ENCODE results near the gene CADM2. TPM values are rescaled to one million over a fixed set of nuclear protein-coding genes. Genes with fewer than 3 reads are reported as not detected.

Gene CADM2
- total RNA-seq, 1 experiment from 2014 or later, result not detected

- H3K4me1 ChIP-seq (ENCODE audit: low read length), result no peaks in the 10 kb centered on the region
- H3K79me2 ChIP-seq (ENCODE audit: low read length), result no peaks in the 10 kb centered on the region
- no peak overlapping the region for H3K4me3 ChIP-seq (ENCODE audit: low read length)
- no peak overlapping the region for H2AFZ ChIP-seq (ENCODE audit: low read length)
- H3K36me3 ChIP-seq (ENCODE audit: insufficient read depth, low read length), result no peaks in the 10 kb centered on the region
- no peak overlapping the region for H3K4me2 ChIP-seq (ENCODE audit: low read depth, low read length, poor library complexity, severe bottlenecking)
- H3K27me3 ChIP-seq (ENCODE audit: low read length), result no peaks in the 10 kb centered on the region
- H3K9me2 ChIP-seq (replicated peaks; ENCODE audit: insufficient read depth, low read length), result no peaks in the 10 kb centered on the region
- H4K20me1 ChIP-seq (ENCODE audit: insufficient read depth, low read depth, low read length), result no peaks in the 10 kb centered on the region
- no peak for DNase-seq
- no peak overlapping the region for H3K9ac ChIP-seq (ENCODE audit: low read length)
- no peak overlapping the region for H3K27ac ChIP-seq (ENCODE audit: low read length)
- H3K9me3 ChIP-seq (ENCODE audit: low read length), result no peaks in the 10 kb centered on the region; the same call in none of the 2 replicates
Measured at GRCh38 chr3:85508659-85509058, 549.9 kb downstream of the CADM2 start.

- Histone ChIP-seq H3K4me1 (ENCODE audit: low read length) (no peaks in the 10 kb centered on the region), H3K4me3 (ENCODE audit: low read length) (no peak overlapping the region), H3K4me2 (ENCODE audit: low read depth, low read length, poor library complexity, severe bottlenecking) (no peak overlapping the region), H3K27ac (ENCODE audit: low read length) (no peak overlapping the region), H2AFZ (ENCODE audit: low read length) (no peak overlapping the region), H3K27me3 (ENCODE audit: low read length) (no peaks in the 10 kb centered on the region), H3K79me2 (ENCODE audit: low read length) (no peaks in the 10 kb centered on the region), H3K9me2 (replicated peaks; ENCODE audit: insufficient read depth, low read length) (no peaks in the 10 kb centered on the region; the same call in 1 of the 2 replicates), H4K20me1 (ENCODE audit: insufficient read depth, low read depth, low read length) (no peaks in the 10 kb centered on the region), H3K9me3 (ENCODE audit: low read length) (no peaks in the 10 kb centered on the region; the same call in none of the 2 replicates), H3K36me3 (ENCODE audit: insufficient read depth, low read length) (no peaks in the 10 kb centered on the region), H3K9ac (ENCODE audit: low read length) (no peak overlapping the region)
- DNase-seq, result no peak
Measured at GRCh38 chr3:85516146-85516545, 557.4 kb downstream of the CADM2 start.

DNA sequence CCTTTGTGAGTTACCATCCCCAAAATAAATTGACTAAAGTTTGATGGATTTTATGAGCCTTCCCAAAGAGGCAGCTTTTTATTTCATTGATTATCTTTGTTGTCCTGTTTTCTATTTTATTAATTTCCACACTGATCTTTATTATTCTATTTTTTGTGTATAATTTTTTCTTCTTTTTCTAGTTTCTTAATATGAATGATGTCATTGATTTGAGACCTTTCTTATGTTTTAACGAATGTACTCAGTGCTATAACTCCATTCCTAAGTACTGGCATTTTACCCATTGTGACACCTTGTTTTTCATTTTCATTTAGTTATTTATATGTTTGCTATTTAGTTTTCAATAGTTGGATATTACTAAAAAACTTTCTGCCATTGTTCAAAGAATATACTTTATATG lies 565.3 kb downstream of the CADM2 start:
- no peaks in the 10 kb centered on the region for H3K9me2 ChIP-seq (replicated peaks; ENCODE audit: insufficient read depth, low read length)
- DNase-seq, result no peak
- no peaks in the 10 kb centered on the region for H3K79me2 ChIP-seq (ENCODE audit: low read length)
- H3K9me3 ChIP-seq (ENCODE audit: low read length), result no peaks in the 10 kb centered on the region; the same call in 1 of the 2 replicates
- no peak overlapping the region for H2AFZ ChIP-seq (ENCODE audit: low read length)
- H3K4me3 ChIP-seq (ENCODE audit: low read length), result no peak overlapping the region
- H3K4me1 ChIP-seq (ENCODE audit: low read length), result no peaks in the 10 kb centered on the region
- H4K20me1 ChIP-seq (ENCODE audit: insufficient read depth, low read depth, low read length), result no peaks in the 10 kb centered on the region
- H3K27me3 ChIP-seq (ENCODE audit: low read length), result no peaks in the 10 kb centered on the region
- H3K4me2 ChIP-seq (ENCODE audit: low read depth, low read length, poor library complexity, severe bottlenecking), result no peak overlapping the region
- no peaks in the 10 kb centered on the region for H3K36me3 ChIP-seq (ENCODE audit: insufficient read depth, low read length)
- H3K27ac ChIP-seq (ENCODE audit: low read length), result no peak overlapping the region
- H3K9ac ChIP-seq (ENCODE audit: low read length), result no peak overlapping the region

DNA sequence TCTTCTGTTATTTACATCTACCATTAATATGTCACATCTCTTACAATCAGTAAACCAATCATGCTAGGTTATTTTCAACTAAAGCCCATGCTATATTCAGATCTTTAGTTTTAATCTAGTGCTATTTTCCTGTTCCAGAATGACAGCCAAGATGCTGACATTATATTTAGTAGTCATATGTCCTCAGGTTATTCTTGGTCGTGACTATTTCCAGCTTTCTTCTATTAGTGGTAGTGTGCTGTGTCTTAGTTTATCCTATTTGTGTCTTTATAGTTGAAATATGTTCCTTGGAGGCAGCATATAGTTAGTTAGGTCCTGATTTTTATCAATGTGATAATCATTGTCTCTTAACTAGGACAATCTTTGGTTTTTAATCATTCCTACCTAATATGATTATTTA lies 566.5 kb downstream of the CADM2 start:
- Histone ChIP-seq H2AFZ (ENCODE audit: low read length) (no peak overlapping the region), H3K4me1 (ENCODE audit: low read length) (no peaks in the 10 kb centered on the region), H3K27ac (ENCODE audit: low read length) (no peak overlapping the region), H3K9me3 (ENCODE audit: low read length) (no peaks in the 10 kb centered on the region; the same call in 1 of the 2 replicates), H3K36me3 (ENCODE audit: insufficient read depth, low read length) (no peaks in the 10 kb centered on the region), H3K4me2 (ENCODE audit: low read depth, low read length, poor library complexity, severe bottlenecking) (no peak overlapping the region), H4K20me1 (ENCODE audit: insufficient read depth, low read depth, low read length) (no peaks in the 10 kb centered on the region), H3K4me3 (ENCODE audit: low read length) (no peak overlapping the region), H3K9me2 (replicated peaks; ENCODE audit: insufficient read depth, low read length) (no peaks in the 10 kb centered on the region), H3K9ac (ENCODE audit: low read length) (no peak overlapping the region), H3K79me2 (ENCODE audit: low read length) (no peaks in the 10 kb centered on the region), H3K27me3 (ENCODE audit: low read length) (no peaks in the 10 kb centered on the region)
- DNase-seq, result no peak

DNA sequence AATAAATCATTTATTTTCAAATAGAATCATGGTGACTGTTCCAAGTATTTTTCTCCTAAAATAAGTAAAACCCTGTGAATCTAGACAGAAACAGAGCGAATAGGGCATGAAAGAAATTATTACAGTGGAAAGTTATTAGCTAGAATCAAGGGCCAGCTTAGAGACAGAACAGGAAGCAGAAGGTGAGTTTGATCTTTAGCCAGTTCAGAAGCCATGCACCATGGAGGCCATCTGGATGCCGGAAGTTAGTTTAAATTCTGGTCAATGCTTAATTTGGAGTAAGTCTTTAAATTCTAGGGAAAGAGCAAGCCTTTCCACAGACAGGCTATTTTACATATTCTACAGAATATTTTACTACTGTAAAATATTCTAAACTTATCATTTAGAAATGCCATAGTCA lies 574.8 kb downstream of the CADM2 start:
- Histone ChIP-seq H3K4me3 (ENCODE audit: low read length) (no peak overlapping the region), H3K4me1 (ENCODE audit: low read length) (no peaks in the 10 kb centered on the region), H3K27ac (ENCODE audit: low read length) (no peak overlapping the region), H3K9me2 (replicated peaks; ENCODE audit: insufficient read depth, low read length) (no peaks in the 10 kb centered on the region), H3K9me3 (ENCODE audit: low read length) (peaks cover 7% of the 10 kb centered on the region), H3K79me2 (ENCODE audit: low read length) (no peaks in the 10 kb centered on the region), H2AFZ (ENCODE audit: low read length) (no peak overlapping the region), H3K36me3 (ENCODE audit: insufficient read depth, low read length) (no peaks in the 10 kb centered on the region), H3K27me3 (ENCODE audit: low read length) (no peaks in the 10 kb centered on the region), H3K9ac (ENCODE audit: low read length) (no peak overlapping the region), H3K4me2 (ENCODE audit: low read depth, low read length, poor library complexity, severe bottlenecking) (no peak overlapping the region), H4K20me1 (ENCODE audit: insufficient read depth, low read depth, low read length) (no peaks in the 10 kb centered on the region)
- DNase-seq, result no peak

- Histone ChIP-seq H3K9me2 (replicated peaks; ENCODE audit: insufficient read depth, low read length) (no peaks in the 10 kb centered on the region), H3K79me2 (ENCODE audit: low read length) (no peaks in the 10 kb centered on the region), H3K27me3 (ENCODE audit: low read length) (no peaks in the 10 kb centered on the region), H3K9me3 (ENCODE audit: low read length) (peaks cover 7% of the 10 kb centered on the region), H4K20me1 (ENCODE audit: insufficient read depth, low read depth, low read length) (no peaks in the 10 kb centered on the region), H2AFZ (ENCODE audit: low read length) (no peak overlapping the region), H3K9ac (ENCODE audit: low read length) (no peak overlapping the region), H3K4me3 (ENCODE audit: low read length) (no peak overlapping the region), H3K36me3 (ENCODE audit: insufficient read depth, low read length) (no peaks in the 10 kb centered on the region), H3K4me1 (ENCODE audit: low read length) (no peaks in the 10 kb centered on the region), H3K27ac (ENCODE audit: low read length) (no peak overlapping the region), H3K4me2 (ENCODE audit: low read depth, low read length, poor library complexity, severe bottlenecking) (no peak overlapping the region)
- no peak for DNase-seq
Measured at GRCh38 chr3:85535517-85535916, 576.7 kb downstream of the CADM2 start.

DNA sequence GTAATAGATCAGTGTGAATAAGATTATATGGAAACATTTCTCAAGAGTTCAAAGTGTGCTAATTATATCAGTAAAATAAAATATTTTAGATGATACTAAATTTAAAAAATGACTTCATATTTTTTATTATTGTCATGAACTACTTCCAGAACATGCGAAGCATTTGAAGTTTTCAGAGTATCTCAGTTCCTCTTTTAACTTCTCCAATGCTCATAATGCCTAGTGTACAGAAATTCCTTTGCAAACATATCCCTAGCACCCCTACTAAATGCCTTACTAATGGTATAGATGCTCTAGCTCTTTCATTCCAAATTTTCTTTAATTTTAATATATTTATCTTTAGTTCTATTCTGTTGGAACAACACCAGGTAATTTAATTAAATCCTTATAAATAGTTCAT lies 580.4 kb downstream of the CADM2 start:
- no peak for DNase-seq
- no peaks in the 10 kb centered on the region for H3K27me3 ChIP-seq (ENCODE audit: low read length)
- no peaks in the 10 kb centered on the region for H3K9me2 ChIP-seq (replicated peaks; ENCODE audit: insufficient read depth, low read length)
- H3K27ac ChIP-seq (ENCODE audit: low read length), result no peak overlapping the region
- H3K9ac ChIP-seq (ENCODE audit: low read length), result no peak overlapping the region
- no peaks in the 10 kb centered on the region for H3K4me1 ChIP-seq (ENCODE audit: low read length)
- H4K20me1 ChIP-seq (ENCODE audit: insufficient read depth, low read depth, low read length), result no peaks in the 10 kb centered on the region
- H3K36me3 ChIP-seq (ENCODE audit: insufficient read depth, low read length), result no peaks in the 10 kb centered on the region
- no peak overlapping the region for H3K4me3 ChIP-seq (ENCODE audit: low read length)
- no peak overlapping the region for H3K4me2 ChIP-seq (ENCODE audit: low read depth, low read length, poor library complexity, severe bottlenecking)
- H3K79me2 ChIP-seq (ENCODE audit: low read length), result no peaks in the 10 kb centered on the region
- no peak overlapping the region for H2AFZ ChIP-seq (ENCODE audit: low read length)
- peaks cover 3% of the 10 kb centered on the region; the same call in 1 of the 2 replicates for H3K9me3 ChIP-seq (ENCODE audit: low read length)

GRCh38 chr3:85554153-85554552 lies 595.4 kb downstream of the CADM2 start:
- no peaks in the 10 kb centered on the region for H3K79me2 ChIP-seq (ENCODE audit: low read length)
- H3K9me2 ChIP-seq (replicated peaks; ENCODE audit: insufficient read depth, low read length), result no peaks in the 10 kb centered on the region
- H3K4me1 ChIP-seq (ENCODE audit: low read length), result no peaks in the 10 kb centered on the region
- H3K27ac ChIP-seq (ENCODE audit: low read length), result no peak overlapping the region
- H3K9ac ChIP-seq (ENCODE audit: low read length), result no peak overlapping the region
- no peak overlapping the region for H3K4me3 ChIP-seq (ENCODE audit: low read length)
- DNase-seq, result no peak
- H2AFZ ChIP-seq (ENCODE audit: low read length), result no peak overlapping the region
- no peaks in the 10 kb centered on the region for H4K20me1 ChIP-seq (ENCODE audit: insufficient read depth, low read depth, low read length)
- H3K36me3 ChIP-seq (ENCODE audit: insufficient read depth, low read length), result no peaks in the 10 kb centered on the region
- H3K9me3 ChIP-seq (ENCODE audit: low read length), result no peaks in the 10 kb centered on the region
- no peaks in the 10 kb centered on the region for H3K27me3 ChIP-seq (ENCODE audit: low read length)
- no peak overlapping the region for H3K4me2 ChIP-seq (ENCODE audit: low read depth, low read length, poor library complexity, severe bottlenecking)

Data from Karpas-422 (cell line).